Upper lobe of left lung (tissue), 6 donors: Measurements from ENCODE around the gene COBLL1. TPM values are rescaled to one million over a fixed set of nuclear protein-coding genes. Genes with fewer than 3 reads are reported as not detected.

Experiments used
- ATAC-seq, 2 donors: fragments of 200-7000 bp; cut with Tn5 transposase; one replicate each; pipeline ENCODE4 v1.9.1; 2022; ENCODE audit warnings: mild to moderate bottlenecking in 2 of 2, moderate library complexity in 2 of 2; ENCODE audit not compliant: low FRiP score in 2 of 2
- DNase-seq, 2 donors: peaks; one replicate each; pipeline ENCODE4 v3.0.0-alpha.2; 2019 to 2020
- H3K27ac ChIP-seq, 4 donors: fragments of 200-600 bp; sonication (generic); one replicate each; pipeline ENCODE4 v1.5.1; 2016 to 2019
- H3K27me3 ChIP-seq, 4 donors: fragments of 200-600 bp; sonication (generic); one replicate each; pipeline ENCODE4 v1.5.1; 2017 to 2019
- H3K36me3 ChIP-seq, 4 donors: fragments of 200-600 bp; sonication (generic); one replicate each; pipeline ENCODE4 v1.5.1; 2016 to 2019
- H3K4me1 ChIP-seq, 4 donors: fragments of 200-600 bp; sonication (generic); one replicate each; pipeline ENCODE4 v1.5.1; 2018 to 2019
- H3K4me3 ChIP-seq, 4 donors: fragments of 200-600 bp; sonication (generic); one replicate each; pipeline ENCODE4 v1.5.1; 2017 to 2019; ENCODE audit warnings: mild to moderate bottlenecking in 2 of 4, moderate library complexity in 1 of 4
- H3K9me3 ChIP-seq, 4 donors: fragments of 200-600 bp; sonication (generic); one replicate each; pipeline ENCODE4 v1.5.1; 2018 to 2019
- CTCF ChIP-seq, 6 experiments: fragments of 450-650 bp in 4 of 6; fragments of 200-600 bp in 2 of 6; sonication (generic) in 2 of 6; IDR thresholded peaks; one replicate each; pipeline ENCODE4 v1.5.1; 2016 to 2019; ENCODE audit warnings: antibody characterized with exemption in 6 of 6
- EP300 ChIP-seq, 4 donors: sonication (generic); formaldehyde crosslinking; IDR thresholded peaks; one replicate each; pipeline ENCODE4 v1.5.1; 2017; ENCODE audit warnings: antibody characterized with exemption in 4 of 4, control low read depth in 2 of 4
- POLR2A ChIP-seq, 4 donors: fragments of 450-650 bp; IDR thresholded peaks; one replicate each; pipeline ENCODE4 v1.5.1; 2016 to 2017; ENCODE audit warnings: antibody characterized with exemption in 4 of 4, mild to moderate bottlenecking in 2 of 4
- POLR2AphosphoS5 ChIP-seq, 2 donors: sonication (generic); formaldehyde crosslinking; IDR thresholded peaks; one replicate each; pipeline ENCODE4 v1.5.1; 2017; ENCODE audit warnings: antibody characterized with exemption in 2 of 2
- WGBS, 2 donors: methylation state at CpG; one replicate each; pipeline ENCODE4 v1.1.5; 2017 to 2018; 5-methylcytosine and 5-hydroxymethylcytosine counted together
- total RNA-seq, 6 donors: library from RNA; depleted of rRNA in 4 of 6; stranded (reverse); fragments of >200 nt in 4 of 6; gene quantifications; one replicate each; pipeline versions ENCODE4 v1.1.0 to v1.2.1, GENCODE V29; 2016 to 2021
- donor health status: DM: no; HTN: no; CAD: no; lungs with moderate emphysema.
- donor health status: DM: no; HTN: yes; CAD: no; lungs with severe emphysema.

Gene COBLL1
- total RNA-seq, 6 donors from 2014 or later, result 64.3 to 128 (median 90.1) TPM

DNA sequence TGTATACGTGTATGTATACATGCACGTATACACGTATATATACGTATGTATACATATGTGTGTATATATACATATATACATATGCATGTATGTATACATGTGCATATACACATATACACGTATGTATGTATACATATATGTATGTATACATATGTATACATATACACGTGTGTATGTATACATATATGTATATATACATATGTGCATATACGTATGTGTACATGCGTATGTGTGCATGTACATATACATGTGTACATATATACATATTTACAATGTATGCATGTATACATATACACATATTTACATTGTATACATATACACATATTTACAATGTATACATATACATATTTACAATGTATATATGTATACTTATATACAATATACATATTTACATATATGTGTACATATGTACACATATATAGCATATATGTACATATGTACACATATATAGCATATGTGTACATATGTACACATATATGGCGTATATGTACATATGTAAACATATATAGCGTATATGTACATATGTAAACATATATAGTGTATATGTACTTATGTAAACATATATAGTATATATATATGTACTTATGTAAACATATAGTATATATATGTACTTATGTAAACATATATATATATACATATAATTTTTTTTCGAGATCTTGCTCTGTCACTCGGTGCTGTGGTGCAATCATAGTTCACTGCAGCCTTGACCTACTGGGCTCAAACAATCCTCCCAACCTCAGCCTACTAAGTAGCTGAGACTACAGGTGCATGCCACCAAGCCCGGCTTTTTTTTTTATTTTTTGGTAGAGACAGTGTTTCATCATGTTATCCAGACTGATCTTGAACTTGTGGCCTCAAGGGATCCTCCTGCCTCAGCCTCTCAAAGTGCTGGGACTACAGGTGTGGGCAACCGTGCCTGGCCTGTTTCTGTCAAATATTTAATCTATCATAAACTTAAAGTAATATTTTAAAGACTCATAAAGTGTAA is 23.2 kb downstream of the COBLL1 start:
- no peak for TF ChIP-seq POLR2AphosphoS5 (IDR thresholded peaks at IDR 0.05)
- TF ChIP-seq CTCF (IDR thresholded peaks at IDR 0.05), result no peak
- TF ChIP-seq EP300 (IDR thresholded peaks at IDR 0.05), result no peak
- TF ChIP-seq POLR2A (IDR thresholded peaks at IDR 0.05), result no peak
- 94 to 95% methylated on average over 14 of the region's 14 CpGs for WGBS, 2 donors
- no peak for DNase-seq
- no peaks in the 10 kb centered on the region for H3K27me3 ChIP-seq
- H3K4me1 ChIP-seq, result peaks cover 0 to 3% (median 0%) of the 10 kb centered on the region in 4 donors
- ATAC-seq, result no peak
- no peaks in the 10 kb centered on the region for H3K9me3 ChIP-seq
- no peak overlapping the region for H3K4me3 ChIP-seq
- no peak overlapping the region for H3K27ac ChIP-seq
- no peaks in the 10 kb centered on the region for H3K36me3 ChIP-seq

DNA sequence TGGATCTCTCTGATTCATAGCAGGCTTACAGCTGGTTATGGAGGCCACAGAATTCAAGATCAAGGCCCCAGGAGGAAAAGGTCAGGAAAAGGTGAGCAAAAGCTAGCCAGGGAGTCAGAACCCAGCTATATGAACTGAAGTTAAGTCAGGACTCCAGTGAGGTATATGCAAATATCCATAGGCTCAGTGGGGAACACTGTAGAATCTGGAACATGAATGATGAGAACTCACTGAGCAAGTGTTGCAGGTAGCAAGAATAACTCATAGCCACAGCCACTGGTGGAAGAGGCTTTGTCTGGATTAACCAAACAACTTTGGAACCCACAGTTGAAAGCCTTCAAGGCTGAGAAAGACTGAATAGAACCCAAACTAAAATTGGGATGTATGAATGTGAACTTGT is 24.7 kb downstream of the COBLL1 start:
- Histone ChIP-seq H3K27me3 (no peaks in the 10 kb centered on the region), H3K4me3 (no peak overlapping the region), H3K4me1 (peaks cover 0 to 6% (median 0%) of the 10 kb centered on the region in 4 donors), H3K27ac (no peak overlapping the region), H3K9me3 (no peaks in the 10 kb centered on the region), H3K36me3 (no peaks in the 10 kb centered on the region)
- TF ChIP-seq POLR2AphosphoS5 (IDR thresholded peaks at IDR 0.05), result no peak
- no peak for TF ChIP-seq POLR2A (IDR thresholded peaks at IDR 0.05)
- no peak for TF ChIP-seq CTCF (IDR thresholded peaks at IDR 0.05)
- no peak for TF ChIP-seq EP300 (IDR thresholded peaks at IDR 0.05)
- no peak for DNase-seq
- no peak for ATAC-seq

GRCh38 chr2:164816046-164816445 is 25.6 kb downstream of the COBLL1 start:
- H3K27me3 ChIP-seq, result no peaks in the 10 kb centered on the region
- H3K36me3 ChIP-seq, result no peaks in the 10 kb centered on the region
- WGBS, 2 donors, result 53 to 90% methylated on average over 2 of the region's 2 CpGs
- no peak for ATAC-seq
- peak overlapping the region in 1 of 4 donors; percentile 24 for H3K27ac ChIP-seq
- no peak for DNase-seq
- H3K4me3 ChIP-seq, result no peak overlapping the region
- peaks cover 0 to 6% (median 3%) of the 10 kb centered on the region in 4 donors for H3K4me1 ChIP-seq
- no peaks in the 10 kb centered on the region for H3K9me3 ChIP-seq
- TF ChIP-seq POLR2A (IDR thresholded peaks at IDR 0.05) (no peak), EP300 (IDR thresholded peaks at IDR 0.05) (no peak), CTCF (IDR thresholded peaks at IDR 0.05) (no peak), POLR2AphosphoS5 (IDR thresholded peaks at IDR 0.05) (no peak)

DNA sequence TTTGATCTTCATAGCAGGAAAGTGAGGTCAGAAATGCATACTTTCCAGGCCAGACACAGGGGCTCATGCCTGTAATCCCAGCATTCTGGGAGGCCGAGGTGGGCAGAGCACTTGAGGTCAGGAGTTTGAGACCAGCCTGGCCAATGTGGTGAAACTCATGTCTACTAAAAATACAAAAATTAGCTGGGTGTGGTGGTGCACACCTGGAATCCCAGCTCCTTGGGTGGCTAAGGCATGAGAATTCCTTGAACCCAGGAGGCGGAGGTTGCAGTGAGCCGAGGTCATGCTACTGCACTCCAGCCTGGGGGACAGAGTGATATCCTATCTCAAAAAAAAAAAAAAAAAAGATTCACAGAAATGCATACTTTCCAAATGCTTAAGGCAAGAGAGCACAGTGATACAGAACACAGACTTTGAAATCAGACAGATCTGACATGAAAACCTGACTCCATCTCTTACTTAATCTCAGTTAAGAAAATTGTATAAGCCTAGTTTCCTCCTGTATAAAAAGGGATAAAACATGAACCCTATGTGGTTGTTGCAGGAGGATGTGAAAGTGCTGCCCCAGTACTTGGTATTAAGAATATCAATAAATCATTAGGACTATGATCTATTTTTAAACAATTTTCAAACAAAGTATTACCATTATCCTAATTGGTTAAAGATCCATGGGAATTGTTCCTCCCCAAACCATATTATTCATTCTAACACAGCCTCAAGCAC is 26.4 kb downstream of the COBLL1 start:
- no peaks in the 10 kb centered on the region for H3K36me3 ChIP-seq
- DNase-seq (no peak), ATAC-seq (no peak)
- TF ChIP-seq POLR2AphosphoS5 (IDR thresholded peaks at IDR 0.05) (no peak), POLR2A (IDR thresholded peaks at IDR 0.05) (no peak), CTCF (IDR thresholded peaks at IDR 0.05) (no peak), EP300 (IDR thresholded peaks at IDR 0.05) (no peak)
- H3K4me3 ChIP-seq, result no peak overlapping the region
- no peak overlapping the region for H3K27ac ChIP-seq
- no peaks in the 10 kb centered on the region for H3K9me3 ChIP-seq
- peaks cover 0 to 13% (median 8%) of the 10 kb centered on the region in 4 donors for H3K4me1 ChIP-seq
- WGBS, 2 donors, result 82 to 95% methylated on average over 3 of the region's 3 CpGs
- H3K27me3 ChIP-seq, result no peaks in the 10 kb centered on the region
